AG09319 (cell line): ENCODE measurements around the gene CYP8B1.

ENCODE experiments used
- DNase-seq: peaks from one replicate; pipeline ENCODE4 v3.0.0-alpha.2; 2010; ENCODE audit warnings: low read depth; ENCODE audit errors: extremely low read depth
- TF ChIP-seq, protein P1 (sequence below): IDR thresholded peaks from 2 replicates; pipeline ENCODE4 v1.5.1; 2011; ENCODE audit warnings: low read depth, mild to moderate bottlenecking, inconsistent platforms, low read length, moderate library complexity

The CYP8B1 gene

DNA sequence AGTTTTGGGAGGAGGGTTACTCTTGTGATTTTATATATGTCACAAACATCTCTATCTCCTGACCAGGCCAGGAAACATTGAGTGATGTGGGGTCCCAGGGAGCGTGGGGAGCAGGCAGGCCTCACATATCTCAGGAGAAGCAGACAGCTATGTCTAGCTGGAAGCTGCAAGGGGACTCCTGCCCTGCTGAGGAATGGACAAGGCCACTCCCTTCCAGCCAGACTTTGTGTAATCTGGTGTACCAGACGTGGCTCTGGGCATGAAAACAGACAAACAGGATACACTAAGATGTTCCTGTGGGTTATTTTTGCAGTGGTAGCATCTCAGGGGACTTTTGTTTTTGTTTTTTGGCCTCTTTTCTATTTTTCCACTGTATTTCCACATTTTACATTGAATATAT, 23.2 kb downstream of the CYP8B1 start:
- no peak for DNase-seq
- TF ChIP-seq, protein P1, sequence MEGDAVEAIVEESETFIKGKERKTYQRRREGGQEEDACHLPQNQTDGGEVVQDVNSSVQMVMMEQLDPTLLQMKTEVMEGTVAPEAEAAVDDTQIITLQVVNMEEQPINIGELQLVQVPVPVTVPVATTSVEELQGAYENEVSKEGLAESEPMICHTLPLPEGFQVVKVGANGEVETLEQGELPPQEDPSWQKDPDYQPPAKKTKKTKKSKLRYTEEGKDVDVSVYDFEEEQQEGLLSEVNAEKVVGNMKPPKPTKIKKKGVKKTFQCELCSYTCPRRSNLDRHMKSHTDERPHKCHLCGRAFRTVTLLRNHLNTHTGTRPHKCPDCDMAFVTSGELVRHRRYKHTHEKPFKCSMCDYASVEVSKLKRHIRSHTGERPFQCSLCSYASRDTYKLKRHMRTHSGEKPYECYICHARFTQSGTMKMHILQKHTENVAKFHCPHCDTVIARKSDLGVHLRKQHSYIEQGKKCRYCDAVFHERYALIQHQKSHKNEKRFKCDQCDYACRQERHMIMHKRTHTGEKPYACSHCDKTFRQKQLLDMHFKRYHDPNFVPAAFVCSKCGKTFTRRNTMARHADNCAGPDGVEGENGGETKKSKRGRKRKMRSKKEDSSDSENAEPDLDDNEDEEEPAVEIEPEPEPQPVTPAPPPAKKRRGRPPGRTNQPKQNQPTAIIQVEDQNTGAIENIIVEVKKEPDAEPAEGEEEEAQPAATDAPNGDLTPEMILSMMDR: no peak

DNA sequence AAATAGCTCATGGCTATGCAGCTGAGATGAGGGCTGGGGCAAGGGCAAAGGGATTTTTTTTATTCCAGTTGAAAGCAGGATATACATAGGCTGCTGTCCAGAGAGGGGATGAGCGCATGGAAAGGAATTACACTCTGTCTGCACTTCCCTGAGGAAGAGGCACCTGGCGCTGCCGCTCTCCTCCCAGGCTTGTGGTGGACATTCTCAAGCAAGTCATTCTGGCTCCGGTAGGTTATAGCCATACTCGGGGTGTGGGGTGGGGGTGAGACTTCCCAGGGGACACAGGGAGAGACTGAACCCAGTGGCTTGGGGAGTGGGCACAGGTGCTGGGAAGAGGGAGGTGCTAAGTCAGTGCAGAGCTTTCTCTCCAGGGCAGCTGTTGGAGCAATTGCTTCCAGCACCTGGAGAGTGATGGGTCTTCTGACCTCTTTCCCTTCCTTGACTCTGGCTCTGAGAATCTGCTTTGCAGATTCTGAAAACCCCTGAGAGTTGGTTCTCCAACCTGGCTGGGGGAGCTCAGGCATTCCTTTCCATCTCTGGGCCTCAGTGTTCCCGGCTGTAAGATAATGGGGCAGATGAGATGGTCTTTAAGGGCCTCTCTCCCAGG, 24.3 kb downstream of the CYP8B1 start:
- TF ChIP-seq, protein P1: no peak
- DNase-seq: no peak

DNA sequence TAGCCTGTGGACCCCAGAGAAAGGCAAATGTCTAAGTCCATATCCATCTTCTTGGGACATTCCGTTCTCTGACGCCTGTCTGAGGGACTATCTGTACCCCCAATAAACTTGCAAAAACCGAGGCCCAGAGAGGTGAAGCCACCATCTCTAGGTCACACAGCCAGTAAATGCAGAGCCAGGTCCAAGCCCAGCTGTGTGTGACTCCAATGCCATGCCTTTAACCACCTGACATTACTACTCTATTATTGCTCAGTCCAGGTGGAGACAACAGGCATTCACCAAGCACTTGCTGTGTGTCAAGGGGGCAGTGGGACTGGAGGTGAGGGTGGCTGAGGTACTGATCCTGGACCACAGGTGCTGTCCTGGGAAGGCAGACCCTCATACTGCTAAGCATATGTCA, 25.4 kb downstream of the CYP8B1 start:
- DNase-seq: no peak
- TF ChIP-seq, protein P1: no peak

DNA sequence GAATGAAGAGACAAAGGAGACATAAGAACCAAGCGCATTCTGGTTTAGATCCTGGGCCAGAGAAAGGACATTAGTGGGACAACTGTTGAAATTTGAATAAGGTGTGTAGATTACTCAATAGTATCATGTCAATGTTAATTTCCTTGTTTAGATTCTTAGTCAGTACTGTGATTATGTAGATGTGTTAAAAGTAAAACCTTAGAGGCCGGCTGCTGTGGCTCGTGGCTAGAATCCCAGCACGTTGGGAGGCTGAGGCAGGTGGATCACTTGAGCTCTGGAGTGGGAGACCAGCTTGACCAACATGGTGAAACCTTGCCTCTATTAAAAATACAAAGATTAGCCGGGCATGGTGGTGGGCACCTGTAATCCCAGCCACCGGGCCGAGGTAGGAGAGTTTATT, 26.7 kb downstream of the CYP8B1 start:
- no peak for DNase-seq
- TF ChIP-seq, protein P1: no peak

DNA sequence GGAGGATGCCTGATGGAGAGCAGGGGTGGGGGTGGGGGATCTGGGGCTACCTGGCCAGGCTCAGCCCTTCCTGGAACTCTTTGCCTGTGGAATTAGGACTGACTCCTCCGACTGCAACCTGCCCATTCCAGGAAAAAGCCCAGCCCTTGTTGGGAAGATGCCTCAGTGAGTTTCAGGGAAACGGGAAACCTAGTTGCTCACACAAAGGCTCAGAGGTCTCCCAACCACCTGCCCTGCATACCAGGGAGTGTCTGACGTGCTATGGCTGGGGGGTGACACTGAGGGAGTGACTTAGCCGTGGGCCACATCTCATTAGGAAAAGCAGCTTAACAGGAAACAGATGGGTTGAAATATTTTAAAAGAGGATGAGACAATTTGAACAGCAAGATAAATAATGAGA, 27.9 kb downstream of the CYP8B1 start:
- DNase-seq: no peak
- TF ChIP-seq, protein P1: no peak

DNA sequence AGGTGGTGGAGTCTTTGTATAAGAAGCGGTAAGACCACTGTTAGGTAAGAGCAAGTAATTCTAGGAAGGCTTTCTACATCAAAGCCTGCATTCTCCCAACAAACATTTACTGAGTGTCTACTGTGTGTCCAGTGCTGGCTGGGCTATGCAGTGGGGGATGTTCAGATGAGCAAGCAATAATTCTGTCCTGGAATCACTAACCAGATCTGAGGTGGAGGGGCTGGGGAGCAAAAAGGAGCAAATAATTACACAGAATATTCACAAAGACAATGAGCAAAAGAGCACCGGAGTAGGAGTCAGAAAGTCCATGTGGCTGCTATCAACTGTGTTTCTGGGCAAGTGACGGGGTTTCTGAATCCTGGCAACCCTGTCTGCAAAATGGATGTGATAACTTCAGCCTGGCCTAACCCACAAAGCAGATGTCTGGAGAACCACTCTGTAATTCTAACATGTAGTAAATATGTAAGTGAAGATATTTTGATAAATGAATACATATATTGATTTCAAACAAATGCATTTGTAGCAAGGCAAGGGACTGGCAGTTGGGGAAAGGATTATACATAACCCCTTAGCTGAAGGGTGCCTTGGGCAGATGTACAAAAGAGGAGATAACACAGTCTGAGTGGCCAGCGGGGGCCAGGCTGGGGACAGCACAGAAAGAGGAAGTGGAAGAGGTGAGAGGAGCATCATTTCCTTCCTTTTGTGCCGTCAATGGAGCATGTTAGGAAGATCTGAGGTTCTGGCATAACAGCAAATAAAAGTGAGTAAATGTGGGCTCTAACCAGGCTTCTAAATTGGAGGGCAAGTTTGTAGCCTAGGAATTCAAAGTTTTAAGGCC, 28.8 kb downstream of the CYP8B1 start:
- TF ChIP-seq, protein P1: no peak
- no peak for DNase-seq

DNA sequence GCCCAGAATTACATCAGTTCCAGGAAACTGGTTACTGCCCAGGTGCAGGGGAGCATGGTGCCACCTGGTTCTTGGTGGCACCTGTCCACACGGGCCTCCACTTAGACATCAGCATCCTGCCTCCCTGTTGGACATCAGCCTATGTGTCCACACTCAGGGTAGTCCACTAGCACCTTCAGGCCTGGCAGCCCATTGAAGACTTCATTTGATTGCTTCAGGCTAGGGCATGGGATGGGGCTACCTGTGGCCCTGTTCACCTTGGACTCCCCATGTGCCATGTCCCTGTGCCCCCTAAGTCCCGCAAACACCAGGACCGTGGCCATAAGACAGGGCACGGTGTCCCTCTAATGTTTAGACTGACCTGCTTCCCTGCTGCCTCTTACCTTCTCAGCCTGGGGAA, 30.9 kb downstream of the CYP8B1 start:
- no peak for DNase-seq
- TF ChIP-seq, protein P1: no peak
